NT2/D1 (cell line): ENCODE data around the gene LBHD2.

ENCODE experiments used
- SUZ12 ChIP-seq: IDR thresholded peaks from 2 replicates; pipeline ENCODE4 v1.6.1; 2011; ENCODE audit not compliant: insufficient read length, insufficient read depth; ENCODE audit errors: extremely low read depth
- YY1 ChIP-seq: IDR thresholded peaks from 2 replicates; pipeline ENCODE4 v1.6.1; 2011; ENCODE audit not compliant: insufficient read length, insufficient read depth
- ZNF274 ChIP-seq: IDR thresholded peaks from 2 replicates; pipeline ENCODE4 v1.6.1; 2011; ENCODE audit warnings: mild to moderate bottlenecking, low read depth, low read length

- TF ChIP-seq ZNF274 (no peak), YY1 (no peak), SUZ12 (no peak)
Measured at GRCh38 chr14:103107941-103108748, 24.1 kb downstream of the LBHD2 start.
